ENCODE results near the gene HDGF. TPM values are rescaled to one million over a fixed set of nuclear protein-coding genes. Genes with fewer than 3 reads are reported as not detected.

Gene HDGF
- total and polyA plus RNA-seq, 9 of the 15 experiments (the other 6 are each of a cell fraction or from before 2014, with no cell fraction given) = 38.8 to 601 (median 400) TPM

DNA sequence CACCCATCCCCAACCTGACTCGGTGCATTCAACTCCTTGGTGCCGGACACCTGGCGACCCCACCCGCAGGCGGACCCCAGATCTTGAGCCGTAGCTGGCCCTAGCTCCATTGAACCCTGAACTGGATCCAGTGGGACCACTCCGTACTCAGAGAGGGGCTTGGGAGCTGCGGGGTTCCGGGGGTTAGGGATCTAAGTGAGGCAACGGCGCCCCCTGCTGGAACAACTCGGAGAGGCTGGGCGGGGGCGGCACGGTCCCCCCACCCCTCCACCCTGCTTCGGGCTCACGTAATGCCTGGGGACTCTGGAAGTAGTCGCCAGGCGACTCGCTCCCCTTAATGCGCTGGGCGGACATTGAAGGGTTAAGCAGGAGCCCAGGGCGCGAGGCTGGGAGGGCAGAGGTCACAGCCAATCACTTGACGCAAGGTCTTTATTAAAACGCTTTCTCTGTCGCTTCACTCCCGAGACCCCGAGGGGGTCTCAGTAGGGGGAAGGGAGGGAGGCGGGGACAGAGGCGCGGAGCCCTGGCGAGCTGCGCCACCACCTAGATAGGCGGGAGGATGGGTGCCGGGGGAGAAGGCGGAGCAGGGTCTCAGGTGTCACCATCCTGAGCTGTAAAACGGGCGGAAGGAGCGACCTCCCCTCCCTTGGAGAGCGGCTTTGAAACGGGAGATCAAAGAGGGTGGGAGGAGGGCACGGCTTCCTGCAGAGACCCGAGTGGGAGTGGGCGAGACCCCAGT, 45.4 kb downstream of the HDGF start (continued):
- TF ChIP-seq CREM (IDR thresholded peaks at IDR 0.05; ENCODE audit: low read depth) = peak; percentile 60
- TF ChIP-seq, protein P1, sequence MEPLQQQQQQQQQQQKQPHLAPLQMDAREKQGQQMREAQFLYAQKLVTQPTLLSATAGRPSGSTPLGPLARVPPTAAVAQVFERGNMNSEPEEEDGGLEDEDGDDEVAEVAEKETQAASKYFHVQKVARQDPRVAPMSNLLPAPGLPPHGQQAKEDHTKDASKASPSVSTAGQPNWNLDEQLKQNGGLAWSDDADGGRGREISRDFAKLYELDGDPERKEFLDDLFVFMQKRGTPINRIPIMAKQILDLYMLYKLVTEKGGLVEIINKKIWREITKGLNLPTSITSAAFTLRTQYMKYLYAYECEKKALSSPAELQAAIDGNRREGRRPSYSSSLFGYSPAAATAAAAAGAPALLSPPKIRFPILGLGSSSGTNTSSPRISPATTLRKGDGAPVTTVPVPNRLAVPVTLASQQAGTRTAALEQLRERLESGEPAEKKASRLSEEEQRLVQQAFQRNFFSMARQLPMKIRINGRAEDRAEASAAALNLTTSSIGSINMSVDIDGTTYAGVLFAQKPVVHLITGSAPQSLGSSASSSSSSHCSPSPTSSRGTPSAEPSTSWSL (CRISPR knock-in tag; IDR thresholded peaks at IDR 0.05; ENCODE audit: borderline replicate concordance) = no peak
- no peak for TF ChIP-seq HMG20A (CRISPR knock-in tag; conservative IDR thresholded peaks at IDR 0.05)
- no peak for TF ChIP-seq SIRT6 (IDR thresholded peaks at IDR 0.05; ENCODE audit: low read depth, low read length)
- no peak for TF ChIP-seq BMI1 (IDR thresholded peaks at IDR 0.05; ENCODE audit: low read length)
- no peak for TF ChIP-seq PRMT5 (CRISPR knock-in tag; IDR thresholded peaks at IDR 0.05)
- TF ChIP-seq PTRF (tag; IDR thresholded peaks at IDR 0.05) = no peak
- peak; percentile 68 for TF ChIP-seq NR2C1 (IDR thresholded peaks at IDR 0.05)
- TF ChIP-seq NR2C1 (tag; IDR thresholded peaks at IDR 0.05) = peak; percentile 71
- no peak for TF ChIP-seq CSDE1 (IDR thresholded peaks at IDR 0.05)
- no peak for TF ChIP-seq ZKSCAN8 (CRISPR knock-in tag; IDR thresholded peaks at IDR 0.05)
- TF ChIP-seq RAD21 (CRISPR knock-in tag; conservative IDR thresholded peaks at IDR 0.05 in 1 of 2, IDR thresholded peaks at IDR 0.05 in 1 of 2) = peak; percentile 94 to 96
- no peak for TF ChIP-seq MAFG (tag; conservative IDR thresholded peaks at IDR 0.05)
- TF ChIP-seq E2F3 (CRISPR knock-in tag; IDR thresholded peaks at IDR 0.05) = no peak
- TF ChIP-seq, protein P2, sequence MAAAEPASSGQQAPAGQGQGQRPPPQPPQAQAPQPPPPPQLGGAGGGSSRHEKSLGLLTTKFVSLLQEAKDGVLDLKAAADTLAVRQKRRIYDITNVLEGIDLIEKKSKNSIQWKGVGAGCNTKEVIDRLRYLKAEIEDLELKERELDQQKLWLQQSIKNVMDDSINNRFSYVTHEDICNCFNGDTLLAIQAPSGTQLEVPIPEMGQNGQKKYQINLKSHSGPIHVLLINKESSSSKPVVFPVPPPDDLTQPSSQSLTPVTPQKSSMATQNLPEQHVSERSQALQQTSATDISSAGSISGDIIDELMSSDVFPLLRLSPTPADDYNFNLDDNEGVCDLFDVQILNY (CRISPR knock-in tag; IDR thresholded peaks at IDR 0.05) = no peak
- TF ChIP-seq ZNF217 (CRISPR knock-in tag; IDR thresholded peaks at IDR 0.05) = no peak
- TF ChIP-seq FOXA1 (IDR thresholded peaks at IDR 0.05; ENCODE audit: borderline replicate concordance) = no peak
- TF ChIP-seq SP1 (CRISPR knock-in tag; IDR thresholded peaks at IDR 0.05) = no peak
- no peak for TF ChIP-seq ZNF121 (CRISPR knock-in tag; conservative IDR thresholded peaks at IDR 0.05)
- no peak for TF ChIP-seq TAL1 (IDR thresholded peaks at IDR 0.05)
- 0 out of 2 replicates have a peak, but pooled peaks have one; percentile 56 for TF ChIP-seq ZNF431 (CRISPR knock-in tag; IDR thresholded peaks at IDR 0.05)
- no peak for TF ChIP-seq ZNF830 (CRISPR knock-in tag; IDR thresholded peaks at IDR 0.05)
- TF ChIP-seq, protein P3, sequence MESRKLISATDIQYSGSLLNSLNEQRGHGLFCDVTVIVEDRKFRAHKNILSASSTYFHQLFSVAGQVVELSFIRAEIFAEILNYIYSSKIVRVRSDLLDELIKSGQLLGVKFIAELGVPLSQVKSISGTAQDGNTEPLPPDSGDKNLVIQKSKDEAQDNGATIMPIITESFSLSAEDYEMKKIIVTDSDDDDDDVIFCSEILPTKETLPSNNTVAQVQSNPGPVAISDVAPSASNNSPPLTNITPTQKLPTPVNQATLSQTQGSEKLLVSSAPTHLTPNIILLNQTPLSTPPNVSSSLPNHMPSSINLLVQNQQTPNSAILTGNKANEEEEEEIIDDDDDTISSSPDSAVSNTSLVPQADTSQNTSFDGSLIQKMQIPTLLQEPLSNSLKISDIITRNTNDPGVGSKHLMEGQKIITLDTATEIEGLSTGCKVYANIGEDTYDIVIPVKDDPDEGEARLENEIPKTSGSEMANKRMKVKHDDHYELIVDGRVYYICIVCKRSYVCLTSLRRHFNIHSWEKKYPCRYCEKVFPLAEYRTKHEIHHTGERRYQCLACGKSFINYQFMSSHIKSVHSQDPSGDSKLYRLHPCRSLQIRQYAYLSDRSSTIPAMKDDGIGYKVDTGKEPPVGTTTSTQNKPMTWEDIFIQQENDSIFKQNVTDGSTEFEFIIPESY (CRISPR knock-in tag; IDR thresholded peaks at IDR 0.05) = peak; percentile 53
- TF ChIP-seq MAFF (IDR thresholded peaks at IDR 0.05; ENCODE audit: low read length) = no peak
- peak; percentile 89 to 91 (median 89) for TF ChIP-seq CTCF (IDR thresholded peaks at IDR 0.05 in 2 of 3, conservative IDR thresholded peaks at IDR 0.05 in 1 of 3; ENCODE audit: insufficient read depth in 2 of 3, low read depth in 1 of 3, low read length in 3 of 3)

All from K562 (cell line).